ENCODE measurements around the gene JMJD1C. TPM values are rescaled to one million over a fixed set of nuclear protein-coding genes. Genes with fewer than 3 reads are reported as not detected.
A peak's percentile ranks its signal among the peaks of the same experiment; 100 is the strongest.

JMJD1C gene, protein sequence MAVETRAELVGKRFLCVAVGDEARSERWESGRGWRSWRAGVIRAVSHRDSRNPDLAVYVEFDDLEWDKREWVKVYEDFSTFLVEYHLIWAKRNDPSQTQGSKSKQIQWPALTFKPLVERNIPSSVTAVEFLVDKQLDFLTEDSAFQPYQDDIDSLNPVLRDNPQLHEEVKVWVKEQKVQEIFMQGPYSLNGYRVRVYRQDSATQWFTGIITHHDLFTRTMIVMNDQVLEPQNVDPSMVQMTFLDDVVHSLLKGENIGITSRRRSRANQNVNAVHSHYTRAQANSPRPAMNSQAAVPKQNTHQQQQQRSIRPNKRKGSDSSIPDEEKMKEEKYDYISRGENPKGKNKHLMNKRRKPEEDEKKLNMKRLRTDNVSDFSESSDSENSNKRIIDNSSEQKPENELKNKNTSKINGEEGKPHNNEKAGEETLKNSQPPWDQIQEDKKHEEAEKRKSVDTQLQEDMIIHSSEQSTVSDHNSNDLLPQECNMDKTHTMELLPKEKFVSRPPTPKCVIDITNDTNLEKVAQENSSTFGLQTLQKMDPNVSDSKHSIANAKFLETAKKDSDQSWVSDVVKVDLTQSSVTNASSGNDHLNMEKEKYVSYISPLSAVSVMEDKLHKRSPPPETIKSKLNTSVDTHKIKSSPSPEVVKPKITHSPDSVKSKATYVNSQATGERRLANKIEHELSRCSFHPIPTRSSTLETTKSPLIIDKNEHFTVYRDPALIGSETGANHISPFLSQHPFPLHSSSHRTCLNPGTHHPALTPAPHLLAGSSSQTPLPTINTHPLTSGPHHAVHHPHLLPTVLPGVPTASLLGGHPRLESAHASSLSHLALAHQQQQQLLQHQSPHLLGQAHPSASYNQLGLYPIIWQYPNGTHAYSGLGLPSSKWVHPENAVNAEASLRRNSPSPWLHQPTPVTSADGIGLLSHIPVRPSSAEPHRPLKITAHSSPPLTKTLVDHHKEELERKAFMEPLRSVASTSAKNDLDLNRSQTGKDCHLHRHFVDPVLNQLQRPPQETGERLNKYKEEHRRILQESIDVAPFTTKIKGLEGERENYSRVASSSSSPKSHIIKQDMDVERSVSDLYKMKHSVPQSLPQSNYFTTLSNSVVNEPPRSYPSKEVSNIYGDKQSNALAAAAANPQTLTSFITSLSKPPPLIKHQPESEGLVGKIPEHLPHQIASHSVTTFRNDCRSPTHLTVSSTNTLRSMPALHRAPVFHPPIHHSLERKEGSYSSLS (N-terminal part only)
- total RNA-seq: 100 to 1,000 TPM; 113 to 115 TPM
- 10 to 100 TPM; 22.8 to 55.6 TPM for polyA plus RNA-seq

DNA sequence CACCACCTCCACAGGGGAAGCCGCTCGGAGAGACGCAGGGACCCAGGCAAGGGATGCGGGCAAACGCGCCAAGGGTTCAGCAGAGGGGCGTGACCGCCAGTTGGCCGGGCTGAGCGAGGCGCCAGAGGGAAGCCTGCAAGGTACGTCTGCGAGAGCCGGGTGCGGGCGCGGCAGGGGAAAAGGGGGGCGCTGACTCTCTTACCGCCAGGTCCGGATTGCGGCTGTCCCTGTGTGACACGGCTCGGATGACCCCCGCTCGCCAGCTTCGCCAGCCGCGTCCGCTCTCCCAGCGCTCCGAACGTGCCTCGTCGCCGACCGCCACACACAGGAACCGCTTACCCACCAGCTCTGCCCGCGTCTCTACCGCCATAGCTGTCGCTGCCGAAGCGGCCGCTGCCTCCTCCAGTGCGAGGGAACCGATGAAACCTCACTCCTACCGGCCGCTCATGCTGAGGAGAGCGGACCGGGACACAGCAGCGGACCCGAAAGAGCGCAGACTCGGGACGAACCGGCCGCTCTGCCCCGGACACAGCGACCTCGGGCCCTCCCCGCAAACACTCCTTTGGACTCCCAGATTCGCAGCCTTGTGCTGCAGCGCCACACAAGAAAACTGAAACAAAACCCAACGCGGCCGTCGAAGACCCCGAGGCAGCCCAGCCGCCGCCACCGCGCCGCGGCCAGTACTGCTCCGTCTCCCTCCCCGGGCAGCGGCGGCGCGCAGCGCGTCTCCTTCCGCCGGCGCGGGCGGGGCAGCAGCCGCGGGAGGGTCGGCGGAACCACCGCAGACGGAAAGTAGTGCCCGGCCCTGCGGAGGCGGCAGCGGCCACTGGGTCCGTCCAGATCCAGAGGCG lies at the start of gene JMJD1C:
TSS of gene JMJD1C (minus strand) at position 685 of the 851 bp plus-strand sequence. CDS start at position 370, 315 bp downstream.
- H3K27me3 ChIP-seq (ENCODE audit: insufficient read depth, low read length): no peaks in the 10 kb centered on the region
- peak within 1 kb of the TSS; percentile 85 to 94 (median 93) for H3K27ac Mint-ChIP-seq
- peak within 1 kb of the TSS; percentile 58 to 71 for H3K4me3 ChIP-seq (ENCODE audit: low read length in 2 of 2)
- H3K27ac ChIP-seq (ENCODE audit: low read depth, low read length): peak within 1 kb of the TSS; percentile 58
- H3K9me3 Mint-ChIP-seq: peaks cover 0 to 1% (median 0%) of the 10 kb centered on the region in 8 donors
- peaks cover 16% of the 10 kb centered on the region for H3K4me1 ChIP-seq (ENCODE audit: insufficient read depth, low read length)
- H3K9me3 ChIP-seq (ENCODE audit: control insufficient read depth in 1 of 2, low read length in 2 of 2): no peaks in the 10 kb centered on the region
- peaks cover 0 to 11% of the 10 kb centered on the region in 2 donors for H3K36me3 Mint-ChIP-seq
- ChIA-PET CTCF (ENCODE audit: partially characterized antibody) (interaction anchor here (0.8 to 2.3 kb wide), 8 partner anchors 52 to 299 kb away, joined by 3 to 7 read pairs (median 4); no protein-coding TSS in a partner anchor), POLR2A (ENCODE audit: partially characterized antibody) (interaction anchor here (0.6 to 3.3 kb wide), 8 partner anchors 10 to 240 kb away, joined by 3 to 24 read pairs (median 4); partner anchors contain the start of gene REEP3)
- peak; percentile 63 to 70 (median 67) for DNase-seq
- intact Hi-C loops (cut with micrococcal nuclease): loop anchor here (2.0 to 5.0 kb wide), 6 partner anchors 21 to 252 kb away; partner anchors contain the start of gene REEP3
- no peaks in the 10 kb centered on the region for H3K27me3 Mint-ChIP-seq
- peak within 1 kb of the TSS; percentile 94 to 98 (median 96) for H3K4me3 Mint-ChIP-seq
- no peaks in the 10 kb centered on the region for H3K36me3 ChIP-seq (ENCODE audit: insufficient read depth, low read length)
- peaks cover 17 to 31% (median 19%) of the 10 kb centered on the region in 4 donors for H3K4me1 Mint-ChIP-seq

DNA sequence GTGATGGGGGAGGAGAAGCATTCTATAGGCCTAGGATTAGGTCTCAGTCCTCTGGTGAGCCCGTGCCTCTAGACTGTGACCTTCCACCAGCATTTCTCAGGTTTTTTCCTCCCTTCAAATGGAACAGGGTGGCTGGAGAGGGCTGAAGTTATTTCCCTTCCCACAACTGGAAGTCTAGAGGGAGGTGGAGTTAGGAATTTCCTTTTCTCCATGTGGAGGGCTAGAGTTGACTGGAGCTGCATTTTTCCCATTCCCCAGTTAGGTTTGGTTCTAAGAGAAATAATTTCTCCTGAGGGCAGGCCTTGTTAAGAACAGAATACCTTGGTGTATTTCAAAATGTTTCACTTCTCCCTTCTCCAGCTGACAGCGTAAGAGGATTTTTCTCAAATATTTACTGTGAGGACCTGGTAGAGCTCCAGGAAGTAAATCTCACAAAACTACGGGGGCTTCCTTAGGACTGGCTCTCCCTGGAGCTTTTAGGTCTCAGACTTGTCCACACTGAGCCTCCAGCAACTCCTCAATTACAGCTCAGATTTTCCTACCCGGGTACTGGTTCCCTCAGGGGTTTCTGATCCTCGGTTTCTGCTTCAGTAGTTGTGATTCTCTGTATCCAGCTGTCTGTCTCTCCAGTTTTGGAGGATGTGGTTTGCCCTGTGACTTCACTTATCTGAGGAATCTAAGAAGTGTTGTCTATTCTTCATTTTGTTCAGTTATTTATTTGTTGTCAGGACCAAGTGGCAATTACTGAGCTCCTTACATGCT lies 49.4 kb upstream of the JMJD1C start:
- peak; percentile 10 to 60 (median 19) for DNase-seq
- H3K36me3 Mint-ChIP-seq: peaks cover 8% of the 10 kb centered on the region in 2 donors
- no peaks in the 10 kb centered on the region for H3K36me3 ChIP-seq (ENCODE audit: insufficient read depth, low read length)
- H3K4me3 Mint-ChIP-seq: peak overlapping the region; percentile 7 to 76 (median 34)
- no peaks in the 10 kb centered on the region for H3K9me3 ChIP-seq (ENCODE audit: control insufficient read depth in 1 of 2, low read length in 2 of 2)
- H3K4me1 Mint-ChIP-seq: peaks cover 53 to 79% (median 65%) of the 10 kb centered on the region in 4 donors
- no peaks in the 10 kb centered on the region for H3K27me3 ChIP-seq (ENCODE audit: insufficient read depth, low read length)
- intact Hi-C loops (cut with micrococcal nuclease): no loop called here
- peaks cover 51% of the 10 kb centered on the region for H3K4me1 ChIP-seq (ENCODE audit: insufficient read depth, low read length)
- peak overlapping the region in 6 of 7 donors; percentile 2 to 87 (median 53) for H3K27ac Mint-ChIP-seq
- POLR2A ChIA-PET (ENCODE audit: partially characterized antibody): interaction anchor here (0.9 to 1.8 kb wide), 5 partner anchors 10 to 247 kb away, joined by 3 to 12 read pairs (median 3); no protein-coding TSS in a partner anchor
- H3K27me3 Mint-ChIP-seq: no peaks in the 10 kb centered on the region
- H3K4me3 ChIP-seq (ENCODE audit: low read length in 2 of 2): no peak overlapping the region
- CTCF ChIA-PET (ENCODE audit: partially characterized antibody): interaction anchor here (1.3 kb wide), 1 partner anchor 114 kb away, joined by 4 read pairs; no protein-coding TSS in a partner anchor
- H3K27ac ChIP-seq (ENCODE audit: low read depth, low read length): no peak overlapping the region
- peaks cover 0 to 3% (median 0%) of the 10 kb centered on the region in 8 donors for H3K9me3 Mint-ChIP-seq

DNA sequence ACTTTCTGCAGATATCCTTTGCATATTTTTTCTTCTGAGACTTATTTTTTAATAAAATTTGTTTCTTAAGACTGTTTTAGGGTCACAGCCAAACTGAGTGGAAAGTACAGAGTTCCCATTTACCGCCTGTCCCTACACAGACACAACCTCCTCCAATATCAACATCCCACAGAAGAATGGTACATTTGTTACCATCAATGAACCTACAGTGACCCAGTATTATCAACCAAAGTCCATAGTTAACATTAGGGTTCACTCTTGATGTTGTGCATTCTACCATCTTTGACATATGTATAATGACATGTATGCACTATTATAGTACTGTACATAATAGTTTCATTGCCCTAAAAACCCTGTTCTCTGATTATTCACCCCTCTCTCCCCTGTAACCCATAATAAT lies 40.8 kb upstream of the JMJD1C start:
- intact Hi-C loops (cut with micrococcal nuclease): no loop called here
- no peak for DNase-seq
- Histone ChIP-seq H3K27ac (ENCODE audit: low read depth, low read length) (no peak overlapping the region), H3K4me3 (ENCODE audit: low read length in 2 of 2) (no peak overlapping the region), H3K36me3 (ENCODE audit: insufficient read depth, low read length) (no peaks in the 10 kb centered on the region), H3K9me3 (ENCODE audit: control insufficient read depth in 1 of 2, low read length in 2 of 2) (no peaks in the 10 kb centered on the region), H3K27me3 (ENCODE audit: insufficient read depth, low read length) (no peaks in the 10 kb centered on the region), H3K4me1 (ENCODE audit: insufficient read depth, low read length) (no peaks in the 10 kb centered on the region)
- Mint-ChIP-seq H3K27ac (peak overlapping the region in 1 of 7 donors; percentile 35), H3K9me3 (no peaks in the 10 kb centered on the region), H3K4me3 (no peak overlapping the region), H3K36me3 (no peaks in the 10 kb centered on the region), H3K4me1 (peaks cover 25 to 44% (median 36%) of the 10 kb centered on the region in 4 donors), H3K27me3 (no peaks in the 10 kb centered on the region)
- POLR2A ChIA-PET (ENCODE audit: partially characterized antibody): no interaction called here
- CTCF ChIA-PET (ENCODE audit: partially characterized antibody): no interaction called here

DNA sequence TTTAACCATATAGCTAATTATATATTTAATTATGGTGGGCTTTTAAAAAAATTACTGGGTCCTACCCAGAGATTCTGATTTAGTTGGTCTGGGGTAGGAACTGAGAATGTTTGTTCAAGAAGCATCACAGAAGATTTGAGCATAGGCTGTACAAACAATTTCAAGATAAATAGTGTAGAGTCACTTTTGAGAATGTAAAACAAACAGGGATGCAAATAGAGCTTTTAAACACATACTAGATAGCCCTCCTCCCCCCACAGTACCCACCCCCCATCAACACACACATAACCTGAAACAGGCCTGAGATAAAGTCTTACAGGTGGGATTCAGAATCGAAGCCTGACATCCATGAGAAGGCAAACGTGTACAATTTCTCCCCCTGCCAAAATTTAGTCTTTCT lies 39.8 kb upstream of the JMJD1C start:
- DNase-seq: no peak
- Histone ChIP-seq H3K9me3 (ENCODE audit: control insufficient read depth in 1 of 2, low read length in 2 of 2) (no peaks in the 10 kb centered on the region), H3K27ac (ENCODE audit: low read depth, low read length) (no peak overlapping the region), H3K27me3 (ENCODE audit: insufficient read depth, low read length) (no peaks in the 10 kb centered on the region), H3K4me3 (ENCODE audit: low read length in 2 of 2) (no peak overlapping the region), H3K36me3 (ENCODE audit: insufficient read depth, low read length) (no peaks in the 10 kb centered on the region), H3K4me1 (ENCODE audit: insufficient read depth, low read length) (no peaks in the 10 kb centered on the region)
- intact Hi-C loops (cut with micrococcal nuclease): no loop called here
- Mint-ChIP-seq H3K4me3 (no peak overlapping the region), H3K36me3 (peaks cover 1 to 2% of the 10 kb centered on the region in 2 donors), H3K4me1 (peaks cover 21 to 39% (median 35%) of the 10 kb centered on the region in 4 donors), H3K9me3 (no peaks in the 10 kb centered on the region), H3K27me3 (no peaks in the 10 kb centered on the region), H3K27ac (no peak overlapping the region)
- ChIA-PET CTCF (ENCODE audit: partially characterized antibody) (no interaction called here), POLR2A (ENCODE audit: partially characterized antibody) (interaction anchor here (0.8 kb wide), 1 partner anchor 9 kb away, joined by 3 read pairs; no protein-coding TSS in a partner anchor)

DNA sequence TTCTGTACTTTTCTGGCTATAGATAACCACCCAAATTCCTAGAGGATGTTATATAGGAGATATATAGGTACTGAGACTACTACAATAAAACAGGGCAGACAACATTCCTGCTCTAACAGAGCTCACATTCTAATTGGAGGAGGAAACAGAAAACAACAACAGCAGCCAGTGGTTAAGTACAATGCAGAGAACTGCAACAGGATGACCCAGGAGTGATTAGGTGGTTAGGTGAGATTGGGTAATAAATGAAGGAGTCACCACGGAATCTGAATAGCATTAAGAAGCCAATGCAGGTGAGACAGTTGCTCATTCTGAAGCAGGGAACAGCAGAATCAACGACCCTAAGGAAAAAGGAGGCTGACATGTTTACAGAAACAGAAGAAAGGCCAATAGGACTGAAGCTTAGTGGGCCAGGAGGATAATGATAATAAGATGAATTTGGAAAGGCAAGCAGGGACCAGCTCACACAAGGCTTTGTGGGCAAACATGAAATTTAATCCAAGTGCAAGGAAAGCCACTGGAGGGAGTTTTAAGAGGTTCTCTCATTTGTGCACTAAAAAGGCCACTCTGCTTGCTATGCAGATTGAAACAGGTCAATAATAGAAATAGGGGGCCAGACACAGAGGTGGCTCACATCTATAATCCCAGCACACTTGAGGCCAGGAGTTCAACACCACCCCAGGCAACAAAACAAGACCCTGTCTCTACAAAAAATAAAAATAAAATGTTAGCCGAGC lies 38.5 kb upstream of the JMJD1C start:
- Histone ChIP-seq H3K4me1 (ENCODE audit: insufficient read depth, low read length) (no peaks in the 10 kb centered on the region), H3K27me3 (ENCODE audit: insufficient read depth, low read length) (no peaks in the 10 kb centered on the region), H3K36me3 (ENCODE audit: insufficient read depth, low read length) (no peaks in the 10 kb centered on the region), H3K27ac (ENCODE audit: low read depth, low read length) (no peak overlapping the region), H3K9me3 (ENCODE audit: control insufficient read depth in 1 of 2, low read length in 2 of 2) (no peaks in the 10 kb centered on the region), H3K4me3 (ENCODE audit: low read length in 2 of 2) (no peak overlapping the region)
- H3K27ac Mint-ChIP-seq: peak overlapping the region in 3 of 7 donors; percentile 1 to 38 (median 3)
- ChIA-PET CTCF (ENCODE audit: partially characterized antibody) (interaction anchor here (1.3 kb wide), 1 partner anchor 20 kb away, joined by 3 read pairs; no protein-coding TSS in a partner anchor), POLR2A (ENCODE audit: partially characterized antibody) (interaction anchor here (1.2 kb wide), 1 partner anchor 11 kb away, joined by 3 read pairs; no protein-coding TSS in a partner anchor)
- no peaks in the 10 kb centered on the region for H3K27me3 Mint-ChIP-seq
- no peak for DNase-seq
- peaks cover 5% of the 10 kb centered on the region in 2 donors for H3K36me3 Mint-ChIP-seq
- no peaks in the 10 kb centered on the region for H3K9me3 Mint-ChIP-seq
- peaks cover 19 to 37% (median 32%) of the 10 kb centered on the region in 4 donors for H3K4me1 Mint-ChIP-seq
- no peak overlapping the region for H3K4me3 Mint-ChIP-seq
- intact Hi-C loops (cut with micrococcal nuclease): no loop called here

All from CD4-positive, alpha-beta memory T cell (primary cell).